Measurements from ENCODE around the gene PPM1M. TPM values are rescaled to one million over a fixed set of nuclear protein-coding genes. Genes with fewer than 3 reads are reported as not detected.

The PPM1M gene
- total and polyA plus RNA-seq, 10 of the 15 experiments (the other 5 are each of a cell fraction or from before 2014, with no cell fraction given) = 7.3 to 24.8 (median 15.8) TPM

- TF ChIP-seq, protein P1, sequence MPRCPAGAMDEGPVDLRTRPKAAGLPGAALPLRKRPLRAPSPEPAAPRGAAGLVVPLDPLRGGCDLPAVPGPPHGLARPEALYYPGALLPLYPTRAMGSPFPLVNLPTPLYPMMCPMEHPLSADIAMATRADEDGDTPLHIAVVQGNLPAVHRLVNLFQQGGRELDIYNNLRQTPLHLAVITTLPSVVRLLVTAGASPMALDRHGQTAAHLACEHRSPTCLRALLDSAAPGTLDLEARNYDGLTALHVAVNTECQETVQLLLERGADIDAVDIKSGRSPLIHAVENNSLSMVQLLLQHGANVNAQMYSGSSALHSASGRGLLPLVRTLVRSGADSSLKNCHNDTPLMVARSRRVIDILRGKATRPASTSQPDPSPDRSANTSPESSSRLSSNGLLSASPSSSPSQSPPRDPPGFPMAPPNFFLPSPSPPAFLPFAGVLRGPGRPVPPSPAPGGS (IDR thresholded peaks at IDR 0.05; ENCODE audit: borderline replicate concordance, insufficient read depth, low read depth, low read length, poor library complexity, severe bottlenecking) = no peak
- TF ChIP-seq, protein P2, sequence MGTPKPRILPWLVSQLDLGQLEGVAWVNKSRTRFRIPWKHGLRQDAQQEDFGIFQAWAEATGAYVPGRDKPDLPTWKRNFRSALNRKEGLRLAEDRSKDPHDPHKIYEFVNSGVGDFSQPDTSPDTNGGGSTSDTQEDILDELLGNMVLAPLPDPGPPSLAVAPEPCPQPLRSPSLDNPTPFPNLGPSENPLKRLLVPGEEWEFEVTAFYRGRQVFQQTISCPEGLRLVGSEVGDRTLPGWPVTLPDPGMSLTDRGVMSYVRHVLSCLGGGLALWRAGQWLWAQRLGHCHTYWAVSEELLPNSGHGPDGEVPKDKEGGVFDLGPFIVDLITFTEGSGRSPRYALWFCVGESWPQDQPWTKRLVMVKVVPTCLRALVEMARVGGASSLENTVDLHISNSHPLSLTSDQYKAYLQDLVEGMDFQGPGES (IDR thresholded peaks at IDR 0.05) = no peak
- TF ChIP-seq CTCF (IDR thresholded peaks at IDR 0.05 in 2 of 3, conservative IDR thresholded peaks at IDR 0.05 in 1 of 3; ENCODE audit: control insufficient read depth in 2 of 3, extremely low read depth in 1 of 3, insufficient read depth in 1 of 3, low read depth in 3 of 3, low read length in 3 of 3) (no peak), TAF1 (IDR thresholded peaks at IDR 0.05; ENCODE audit: borderline replicate concordance, low read depth, low read length) (no peak)
- TF ChIP-seq, protein P3, sequence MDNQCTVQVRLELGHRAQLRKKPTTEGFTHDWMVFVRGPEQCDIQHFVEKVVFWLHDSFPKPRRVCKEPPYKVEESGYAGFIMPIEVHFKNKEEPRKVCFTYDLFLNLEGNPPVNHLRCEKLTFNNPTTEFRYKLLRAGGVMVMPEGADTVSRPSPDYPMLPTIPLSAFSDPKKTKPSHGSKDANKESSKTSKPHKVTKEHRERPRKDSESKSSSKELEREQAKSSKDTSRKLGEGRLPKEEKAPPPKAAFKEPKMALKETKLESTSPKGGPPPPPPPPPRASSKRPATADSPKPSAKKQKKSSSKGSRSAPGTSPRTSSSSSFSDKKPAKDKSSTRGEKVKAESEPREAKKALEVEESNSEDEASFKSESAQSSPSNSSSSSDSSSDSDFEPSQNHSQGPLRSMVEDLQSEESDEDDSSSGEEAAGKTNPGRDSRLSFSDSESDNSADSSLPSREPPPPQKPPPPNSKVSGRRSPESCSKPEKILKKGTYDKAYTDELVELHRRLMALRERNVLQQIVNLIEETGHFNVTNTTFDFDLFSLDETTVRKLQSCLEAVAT (IDR thresholded peaks at IDR 0.05) = no peak
- TF ChIP-seq, protein P4, sequence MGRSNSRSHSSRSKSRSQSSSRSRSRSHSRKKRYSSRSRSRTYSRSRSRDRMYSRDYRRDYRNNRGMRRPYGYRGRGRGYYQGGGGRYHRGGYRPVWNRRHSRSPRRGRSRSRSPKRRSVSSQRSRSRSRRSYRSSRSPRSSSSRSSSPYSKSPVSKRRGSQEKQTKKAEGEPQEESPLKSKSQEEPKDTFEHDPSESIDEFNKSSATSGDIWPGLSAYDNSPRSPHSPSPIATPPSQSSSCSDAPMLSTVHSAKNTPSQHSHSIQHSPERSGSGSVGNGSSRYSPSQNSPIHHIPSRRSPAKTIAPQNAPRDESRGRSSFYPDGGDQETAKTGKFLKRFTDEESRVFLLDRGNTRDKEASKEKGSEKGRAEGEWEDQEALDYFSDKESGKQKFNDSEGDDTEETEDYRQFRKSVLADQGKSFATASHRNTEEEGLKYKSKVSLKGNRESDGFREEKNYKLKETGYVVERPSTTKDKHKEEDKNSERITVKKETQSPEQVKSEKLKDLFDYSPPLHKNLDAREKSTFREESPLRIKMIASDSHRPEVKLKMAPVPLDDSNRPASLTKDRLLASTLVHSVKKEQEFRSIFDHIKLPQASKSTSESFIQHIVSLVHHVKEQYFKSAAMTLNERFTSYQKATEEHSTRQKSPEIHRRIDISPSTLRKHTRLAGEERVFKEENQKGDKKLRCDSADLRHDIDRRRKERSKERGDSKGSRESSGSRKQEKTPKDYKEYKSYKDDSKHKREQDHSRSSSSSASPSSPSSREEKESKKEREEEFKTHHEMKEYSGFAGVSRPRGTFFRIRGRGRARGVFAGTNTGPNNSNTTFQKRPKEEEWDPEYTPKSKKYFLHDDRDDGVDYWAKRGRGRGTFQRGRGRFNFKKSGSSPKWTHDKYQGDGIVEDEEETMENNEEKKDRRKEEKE (IDR thresholded peaks at IDR 0.05) = no peak
These were observed 52.9 kb downstream of the PPM1M start (continued) for GRCh38 chr3:52298149-52299098.
